ENCODE results near the gene CYREN.
"Not testable (repeated sequence)": the region's sequence is repeated elsewhere in the genome, so short reads cannot be mapped to it uniquely, and the experiment has no call there.

CYREN gene

GRCh38 chr7:135159359-135160085, 11.0 kb downstream of the CYREN start:
- no peak for DNase-seq (ENCODE audit: low read depth in 2 of 2)

GRCh38 chr7:135158874-135159273, 11.6 kb downstream of the CYREN start:
- DNase-seq (ENCODE audit: low read depth in 2 of 2), result no peak

- no peak for DNase-seq (ENCODE audit: low read depth in 2 of 2)
These were observed 12.3 kb downstream of the CYREN start for GRCh38 chr7:135158141-135158655.

- DNase-seq (ENCODE audit: low read depth in 2 of 2), result no peak
These were observed 14.2 kb downstream of the CYREN start for GRCh38 chr7:135156290-135156689.

- DNase-seq (ENCODE audit: low read depth in 2 of 2), result no peak
These were observed 15.8 kb downstream of the CYREN start for GRCh38 chr7:135154734-135155133.

GRCh38 chr7:135152442-135152841, 18.1 kb downstream of the CYREN start:
- no peak for DNase-seq (ENCODE audit: low read depth in 2 of 2)

- no peak for DNase-seq (ENCODE audit: low read depth in 2 of 2)
These were observed 19.0 kb downstream of the CYREN start for GRCh38 chr7:135151533-135151932.

- no peak for DNase-seq (ENCODE audit: low read depth in 2 of 2)
These were observed 19.4 kb downstream of the CYREN start for GRCh38 chr7:135151132-135151531.

GRCh38 chr7:135150072-135150782, 20.3 kb downstream of the CYREN start:
- DNase-seq (ENCODE audit: low read depth in 2 of 2), result no peak

GRCh38 chr7:135147899-135148721, 22.4 kb downstream of the CYREN start, which contains the start of gene TMEM140:
Gene TMEM140, plus strand, starts transcription at chr7:135148072. Its CDS starts 16,370 bp downstream, at chr7:135164442.
- no peak for DNase-seq (ENCODE audit: low read depth in 2 of 2)

- DNase-seq (ENCODE audit: low read depth in 2 of 2), result no peak
These were observed 23.1 kb downstream of the CYREN start for GRCh38 chr7:135147341-135147898.

- DNase-seq (ENCODE audit: low read depth in 2 of 2), result no peak
These were observed 26.4 kb downstream of the CYREN start for GRCh38 chr7:135143885-135144668.

- no peak for DNase-seq (ENCODE audit: low read depth in 2 of 2)
These were observed 40.9 kb downstream of the CYREN start for GRCh38 chr7:135129579-135129978.

- no peak for DNase-seq (ENCODE audit: low read depth in 2 of 2)
These were observed 41.6 kb downstream of the CYREN start for GRCh38 chr7:135128931-135129330.

GRCh38 chr7:135124631-135125030, 45.9 kb downstream of the CYREN start:
- DNase-seq (ENCODE audit: low read depth in 2 of 2), result not testable (repeated sequence)

GRCh38 chr7:135121868-135122267, 48.6 kb downstream of the CYREN start:
- DNase-seq (ENCODE audit: low read depth in 2 of 2), result no peak

GRCh38 chr7:135117096-135117495, 53.4 kb downstream of the CYREN start:
- no peak for DNase-seq (ENCODE audit: low read depth in 2 of 2)

Measured in fibroblast of skin of left biceps (primary cell).